Cardiac fibroblast (primary cell): ENCODE data around the gene SCMH1.

ENCODE experiments used
- DNase-seq, 2 donors: peaks; one replicate each; pipeline versions ENCODE4 v3.0.0 to v3.0.0-alpha.2; 2010; ENCODE audit warnings: low read depth in 2 of 2
- H3K4me3 ChIP-seq, 2 donors: replicated peaks in 1 of 2; 1 replicate in 1 of 2; 2 replicates in 1 of 2; pipeline ENCODE4 v1.5.1; 2011; ENCODE audit warnings: low read depth in 2 of 2, low read length in 2 of 2, mild to moderate bottlenecking in 2 of 2, moderate library complexity in 1 of 2
- CTCF ChIP-seq: IDR thresholded peaks from one replicate; pipeline ENCODE4 v1.5.1; 2011; ENCODE audit warnings: low read depth, mild to moderate bottlenecking, low read length, inconsistent platforms

Gene SCMH1

GRCh38 chr1:41097105-41097504 lies 145.0 kb downstream of the SCMH1 start:
- H3K4me3 ChIP-seq: no peak overlapping the region
- TF ChIP-seq CTCF: no peak
- peak in 1 of 2 donors; percentile 3 for DNase-seq

GRCh38 chr1:41093826-41094225 lies 148.3 kb downstream of the SCMH1 start:
- no peak for TF ChIP-seq CTCF
- no peak overlapping the region for H3K4me3 ChIP-seq
- no peak for DNase-seq

- DNase-seq: no peak
- H3K4me3 ChIP-seq: no peak overlapping the region
- TF ChIP-seq CTCF: no peak
These were observed 155.2 kb downstream of the SCMH1 start for GRCh38 chr1:41086921-41087320.

- no peak overlapping the region for H3K4me3 ChIP-seq
- no peak for TF ChIP-seq CTCF
- no peak for DNase-seq
These were observed 163.5 kb downstream of the SCMH1 start for GRCh38 chr1:41078616-41079015.

- H3K4me3 ChIP-seq: no peak overlapping the region
- no peak for TF ChIP-seq CTCF
- DNase-seq: no peak
These were observed 163.9 kb downstream of the SCMH1 start for GRCh38 chr1:41078193-41078592.

GRCh38 chr1:41073971-41074370 lies 168.1 kb downstream of the SCMH1 start:
- no peak for TF ChIP-seq CTCF
- no peak overlapping the region for H3K4me3 ChIP-seq
- peak; percentile 43 to 79 for DNase-seq

- TF ChIP-seq CTCF: no peak
- peak in 1 of 2 donors; percentile 43 for DNase-seq
- no peak overlapping the region for H3K4me3 ChIP-seq
These were observed 170.1 kb downstream of the SCMH1 start for GRCh38 chr1:41072051-41072450.
